HG03432 (cell line): ENCODE results near the gene ATG9A.
"Not testable (repeated sequence)": the region's sequence is repeated elsewhere in the genome, so short reads cannot be mapped to it uniquely, and the experiment has no call there.

ENCODE experiments used
- ATAC-seq: cut with Tn5 transposase; IDR thresholded peaks from one replicate; pipeline ENCODE4 v1.9.1; 2021; ENCODE audit warnings: mild to moderate bottlenecking, moderate library complexity; ENCODE audit not compliant: unreplicated experiment

The ATG9A gene

GRCh38 chr2:219207134-219207883 lies 22.1 kb downstream of the ATG9A start:
- ATAC-seq: no peak

- peak; percentile 97 for ATAC-seq
These were observed 22.9 kb downstream of the ATG9A start, which contains the start of gene ZFAND2B for GRCh38 chr2:219206328-219207133. Gene ZFAND2B (plus strand): TSS chr2:219206782. CDS start chr2:219206988, 206 bp downstream.

DNA sequence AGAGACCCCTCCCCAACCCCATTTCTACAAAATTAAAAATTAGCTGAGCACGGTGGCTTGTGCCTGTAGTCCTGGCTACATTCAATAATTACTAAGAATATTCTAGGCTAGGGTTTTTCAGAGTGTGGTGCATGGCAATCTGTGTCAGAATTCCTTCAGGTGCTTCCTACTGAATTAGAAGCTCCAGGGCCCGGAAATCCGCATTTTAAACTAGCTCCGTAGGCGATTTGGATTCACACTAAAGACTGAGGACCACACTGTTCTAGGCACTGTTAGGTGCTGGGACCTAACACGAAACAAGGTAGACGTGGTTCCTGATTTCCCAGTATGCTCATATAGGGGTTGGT lies 23.5 kb downstream of the ATG9A start:
- ATAC-seq: no peak

- no peak for ATAC-seq
These were observed 24.3 kb downstream of the ATG9A start for GRCh38 chr2:219205165-219205538.

DNA sequence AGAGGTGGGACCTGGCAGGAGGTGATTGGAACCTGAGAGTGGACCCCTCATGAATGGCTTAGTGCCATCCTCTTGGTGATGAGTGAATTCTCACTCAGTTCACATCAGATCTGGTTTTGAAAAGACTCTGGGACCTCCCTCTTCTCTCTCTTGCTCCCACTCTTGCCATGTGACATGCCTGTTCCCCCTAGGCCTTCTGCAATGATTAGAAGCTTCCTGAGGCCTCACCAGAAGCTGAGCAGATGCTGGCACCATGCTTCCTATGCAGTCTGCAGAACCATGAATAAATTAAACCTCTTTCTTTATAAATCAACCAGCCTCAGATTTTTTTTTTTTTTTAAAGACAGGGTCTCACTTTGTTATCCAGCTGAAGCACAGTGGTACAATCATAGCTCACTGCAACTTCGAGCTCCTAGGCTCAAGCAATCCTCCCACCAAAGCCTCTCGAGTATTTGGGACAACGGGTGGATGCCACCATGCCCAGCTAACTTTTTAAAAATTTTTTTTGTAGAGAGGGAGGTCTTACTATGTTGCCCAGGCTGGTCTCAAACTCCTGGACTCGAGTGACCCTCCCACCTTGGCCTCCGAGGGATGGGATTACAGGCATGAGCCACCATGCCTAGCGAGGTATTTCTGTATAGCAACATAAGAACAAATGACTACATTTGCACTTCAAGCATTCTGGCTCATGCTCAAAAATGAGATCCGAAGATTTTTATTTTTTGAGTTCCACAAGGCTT lies 24.8 kb downstream of the ATG9A start:
- no peak for ATAC-seq

DNA sequence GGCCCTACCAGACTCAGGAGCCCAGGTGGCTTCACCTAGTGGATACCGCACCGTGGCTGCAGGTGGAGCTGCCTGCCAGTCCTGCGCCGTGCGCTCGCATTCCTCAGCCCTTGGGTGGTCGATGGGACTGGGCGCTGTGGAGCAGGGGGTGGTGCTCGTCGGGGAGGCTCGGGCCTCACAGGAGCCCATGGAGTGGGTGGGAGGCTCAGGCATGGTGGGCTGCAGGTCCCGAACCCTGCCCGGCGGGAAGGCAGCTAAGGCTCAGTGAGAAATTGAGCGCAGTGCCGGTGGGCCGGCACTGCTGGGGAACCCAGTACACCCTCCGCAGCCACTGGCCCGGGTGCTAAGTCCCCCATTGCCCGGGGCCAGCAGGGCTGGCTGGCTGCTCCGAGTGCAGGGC lies 28.1 kb downstream of the ATG9A start:
- not testable (repeated sequence) for ATAC-seq

DNA sequence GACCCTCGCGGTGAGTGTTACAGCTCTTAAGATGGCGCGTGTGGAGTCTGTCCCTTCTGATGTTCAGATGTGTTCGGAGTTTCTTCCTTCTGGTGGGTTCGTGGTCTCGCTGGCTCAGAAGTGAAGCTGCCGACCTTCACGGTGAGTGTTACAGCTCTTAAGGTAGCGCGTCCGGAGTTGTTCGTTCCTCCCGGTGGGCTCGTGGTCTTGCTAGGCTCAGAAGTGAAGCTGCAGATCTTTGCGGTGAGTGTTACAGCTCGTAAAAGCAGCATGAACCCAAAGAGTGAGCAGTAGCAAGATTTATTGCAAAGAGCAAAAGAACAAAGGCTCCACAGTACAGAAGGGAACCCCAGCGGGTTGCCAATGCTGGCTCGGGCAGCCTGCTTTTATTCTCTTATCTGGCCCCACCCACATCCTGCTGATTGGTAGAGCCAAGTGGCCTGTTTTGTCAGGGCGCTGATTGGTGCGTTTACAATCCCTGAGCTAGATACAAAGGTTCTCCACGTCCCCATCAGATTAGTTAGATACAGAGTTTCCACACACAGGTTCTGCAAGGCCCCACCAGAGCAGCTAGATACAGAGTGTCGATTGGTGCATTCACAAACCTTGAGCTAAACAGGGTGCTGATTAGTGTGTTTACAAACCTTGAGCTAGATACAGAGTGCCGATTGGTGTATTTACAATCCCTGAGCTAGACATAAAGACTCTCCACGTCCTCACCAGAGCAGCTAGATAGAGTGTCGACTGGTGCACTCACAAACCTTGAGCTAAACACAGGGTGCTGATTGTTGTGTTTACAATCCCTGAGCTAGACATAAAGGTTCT lies 28.7 kb downstream of the ATG9A start:
- not testable (repeated sequence) for ATAC-seq

GRCh38 chr2:219199470-219200211 lies 29.8 kb downstream of the ATG9A start:
- no peak for ATAC-seq

- no peak for ATAC-seq
These were observed 30.5 kb downstream of the ATG9A start for GRCh38 chr2:219198974-219199373.

- ATAC-seq: no peak
These were observed 32.0 kb downstream of the ATG9A start for GRCh38 chr2:219197388-219197787.

DNA sequence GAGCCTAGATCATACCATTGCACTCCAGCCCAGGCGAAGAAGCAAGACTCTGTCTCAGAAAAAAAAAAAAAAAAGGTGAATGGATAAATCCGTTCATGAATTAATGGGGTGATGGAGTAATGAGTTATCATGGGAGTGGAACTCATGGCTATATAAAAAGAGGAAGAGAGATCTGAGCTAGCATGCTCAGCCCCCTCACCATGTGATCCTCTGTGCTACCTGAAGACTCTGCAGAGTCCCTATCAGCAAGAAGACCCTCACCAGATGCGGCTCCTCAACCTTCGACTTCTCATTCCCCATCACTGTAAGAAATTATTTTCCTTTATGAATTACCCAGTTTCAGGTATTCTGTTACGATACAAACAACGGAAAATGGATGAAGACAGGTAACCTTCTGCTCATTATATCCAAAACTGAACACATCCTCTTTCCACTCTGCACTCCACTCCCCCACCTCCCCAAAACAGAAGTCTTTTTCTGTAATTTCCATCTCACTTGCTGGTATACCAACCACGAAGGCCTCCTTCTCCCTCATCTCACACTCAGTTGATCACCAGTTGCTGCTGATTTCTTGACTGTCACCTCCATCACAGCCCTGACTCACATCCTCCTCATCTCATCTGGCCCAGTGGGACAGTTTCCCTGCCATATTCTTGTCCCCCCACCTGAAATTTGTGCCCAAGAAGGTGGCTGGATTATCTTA lies 42.5 kb downstream of the ATG9A start:
- no peak for ATAC-seq

GRCh38 chr2:219184121-219184520 lies 45.3 kb downstream of the ATG9A start:
- no peak for ATAC-seq

DNA sequence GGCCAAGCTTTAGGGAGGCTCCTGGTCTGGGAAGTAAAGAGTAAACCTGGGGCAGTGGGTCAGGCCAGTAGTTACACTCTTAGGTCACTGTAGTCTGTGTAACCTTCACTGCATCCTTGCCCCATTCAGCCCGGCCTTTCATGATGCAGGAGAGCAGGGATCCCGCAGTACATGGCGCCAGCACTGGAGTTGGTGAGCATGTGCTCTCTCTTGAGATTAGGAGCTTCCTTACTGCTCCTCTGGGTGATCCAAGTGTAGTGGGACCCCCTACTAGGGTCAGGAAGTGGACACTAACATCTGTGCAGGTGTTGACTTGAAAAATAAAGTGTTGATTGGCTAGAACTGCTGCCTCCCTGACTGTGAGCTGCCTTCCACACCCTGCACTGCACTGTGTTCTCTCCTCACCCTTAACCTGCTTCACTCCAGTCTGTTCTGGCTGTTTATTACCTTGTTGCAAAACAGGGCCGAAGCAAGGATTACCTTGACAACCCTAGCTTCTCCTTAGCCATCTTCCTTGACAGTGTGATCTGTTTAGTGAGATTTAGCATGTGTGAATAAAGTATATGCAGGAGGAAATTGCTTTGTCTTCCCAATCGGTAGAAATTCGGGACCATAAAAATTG lies 46.2 kb downstream of the ATG9A start:
- no peak for ATAC-seq

GRCh38 chr2:219182331-219183150 lies 46.9 kb downstream of the ATG9A start:
- no peak for ATAC-seq

- no peak for ATAC-seq
These were observed 47.9 kb downstream of the ATG9A start for GRCh38 chr2:219181531-219181930.

- ATAC-seq: no peak
These were observed 48.5 kb downstream of the ATG9A start for GRCh38 chr2:219180961-219181360.

DNA sequence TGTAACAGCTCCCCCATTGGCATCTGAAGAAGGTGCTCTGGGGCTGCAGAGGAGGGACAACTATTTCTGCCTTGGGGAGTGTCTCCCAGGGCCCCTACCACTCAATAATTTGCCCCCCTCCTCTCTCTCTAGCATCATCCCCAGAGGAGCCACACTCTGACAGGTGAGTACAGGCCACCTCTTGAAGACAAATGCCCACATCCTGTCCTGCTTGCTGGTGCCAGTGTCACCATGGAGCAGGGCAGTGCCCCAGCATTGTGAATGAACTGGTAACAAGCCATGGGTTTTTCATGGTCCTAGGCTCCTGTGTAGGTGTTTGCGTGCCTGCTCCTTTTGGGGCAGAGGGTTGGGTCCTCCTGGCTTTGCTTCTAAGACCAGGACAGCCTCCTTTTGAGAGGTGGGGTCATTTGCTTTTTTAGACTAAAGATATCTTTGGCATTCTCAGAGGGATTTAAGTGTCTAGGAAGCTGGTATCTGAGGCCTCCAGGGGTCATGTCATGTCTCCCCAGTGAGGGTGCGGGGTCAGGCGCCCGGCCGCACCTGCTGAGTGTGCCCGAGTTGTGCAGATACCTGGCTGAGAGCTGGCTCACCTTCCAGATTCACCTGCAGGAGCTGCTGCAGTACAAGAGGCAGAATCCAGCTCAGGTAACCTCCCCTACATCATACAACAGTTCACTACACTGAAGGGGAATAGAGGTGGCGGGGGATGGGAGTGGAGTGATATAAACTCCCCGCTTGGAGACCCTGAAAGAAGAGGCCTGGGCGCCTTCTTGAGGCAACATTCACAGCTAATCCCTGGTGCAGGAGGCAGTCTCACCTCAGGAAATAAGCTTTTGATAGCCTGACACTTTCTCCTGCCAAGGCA lies 49.6 kb downstream of the ATG9A start:
- no peak for ATAC-seq
